Astrocyte (in vitro differentiated cells and primary cell): ENCODE data around the gene POU2F2.

Experiments
- EZH2 ChIP-seq: IDR thresholded peaks from 2 replicates; pipeline ENCODE4 v1.6.1; 2012; ENCODE audit warnings: mild to moderate bottlenecking, low read length, inconsistent platforms; ENCODE audit not compliant: insufficient read depth
- TF ChIP-seq, protein P1 (sequence below): IDR thresholded peaks from 2 replicates; pipeline ENCODE4 v1.5.1; 2011; ENCODE audit warnings: low read depth, mild to moderate bottlenecking, inconsistent platforms, low read length, moderate library complexity; ENCODE audit not compliant: insufficient read depth

DNA sequence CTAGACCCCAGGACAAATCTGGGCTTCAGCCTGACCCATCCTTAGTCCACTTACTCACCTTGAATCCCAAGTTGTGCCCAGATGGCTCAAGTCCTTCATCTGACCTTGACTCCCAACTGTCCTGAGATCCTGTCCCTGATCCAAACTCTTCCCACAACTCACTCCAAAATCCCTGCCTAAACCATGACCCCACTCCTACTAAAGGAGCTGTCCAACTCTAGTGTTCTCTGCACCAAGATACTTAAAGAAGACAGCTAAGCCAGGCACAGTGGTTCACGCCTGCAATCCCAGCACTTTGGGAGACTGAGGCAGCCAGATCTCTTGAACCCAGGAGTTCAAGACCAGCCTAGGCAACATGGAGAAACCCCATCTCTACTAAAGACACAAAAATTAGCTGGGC lies 8.5 kb downstream of the POU2F2 start:
- TF ChIP-seq, protein P1, sequence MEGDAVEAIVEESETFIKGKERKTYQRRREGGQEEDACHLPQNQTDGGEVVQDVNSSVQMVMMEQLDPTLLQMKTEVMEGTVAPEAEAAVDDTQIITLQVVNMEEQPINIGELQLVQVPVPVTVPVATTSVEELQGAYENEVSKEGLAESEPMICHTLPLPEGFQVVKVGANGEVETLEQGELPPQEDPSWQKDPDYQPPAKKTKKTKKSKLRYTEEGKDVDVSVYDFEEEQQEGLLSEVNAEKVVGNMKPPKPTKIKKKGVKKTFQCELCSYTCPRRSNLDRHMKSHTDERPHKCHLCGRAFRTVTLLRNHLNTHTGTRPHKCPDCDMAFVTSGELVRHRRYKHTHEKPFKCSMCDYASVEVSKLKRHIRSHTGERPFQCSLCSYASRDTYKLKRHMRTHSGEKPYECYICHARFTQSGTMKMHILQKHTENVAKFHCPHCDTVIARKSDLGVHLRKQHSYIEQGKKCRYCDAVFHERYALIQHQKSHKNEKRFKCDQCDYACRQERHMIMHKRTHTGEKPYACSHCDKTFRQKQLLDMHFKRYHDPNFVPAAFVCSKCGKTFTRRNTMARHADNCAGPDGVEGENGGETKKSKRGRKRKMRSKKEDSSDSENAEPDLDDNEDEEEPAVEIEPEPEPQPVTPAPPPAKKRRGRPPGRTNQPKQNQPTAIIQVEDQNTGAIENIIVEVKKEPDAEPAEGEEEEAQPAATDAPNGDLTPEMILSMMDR = no peak
- TF ChIP-seq EZH2 = no peak
